AG09309 (cell line): ENCODE data around the gene KLF6.

ENCODE experiments used
- DNase-seq: peaks from one replicate; pipeline ENCODE4 v3.0.0-alpha.2; 2010; ENCODE audit warnings: low read depth
- H3K4me3 ChIP-seq: 2 replicates; pipeline ENCODE4 v1.5.1; 2011; ENCODE audit warnings: mild to moderate bottlenecking, low read depth, low read length, moderate library complexity; ENCODE audit not compliant: control insufficient read depth
- CTCF ChIP-seq: IDR thresholded peaks from 2 replicates; pipeline ENCODE4 v1.5.1; 2011; ENCODE audit warnings: mild to moderate bottlenecking, low read depth, low read length, inconsistent platforms; ENCODE audit not compliant: insufficient read depth, control insufficient read depth; ENCODE audit errors: missing control alignments

The KLF6 gene

GRCh38 chr10:3801558-3802192 lies 16.7 kb upstream of the KLF6 start:
- TF ChIP-seq CTCF: no peak
- DNase-seq: no peak
- H3K4me3 ChIP-seq: no peak overlapping the region

- no peak overlapping the region for H3K4me3 ChIP-seq
- DNase-seq: no peak
- TF ChIP-seq CTCF: no peak
These were observed 15.6 kb upstream of the KLF6 start for GRCh38 chr10:3800586-3800985.

GRCh38 chr10:3797750-3798149 lies 12.7 kb upstream of the KLF6 start:
- DNase-seq: no peak
- H3K4me3 ChIP-seq: no peak overlapping the region
- no peak for TF ChIP-seq CTCF

- TF ChIP-seq CTCF: no peak
- DNase-seq: no peak
- no peak overlapping the region for H3K4me3 ChIP-seq
These were observed 8.5 kb upstream of the KLF6 start for GRCh38 chr10:3793553-3793952.

- no peak for TF ChIP-seq CTCF
- H3K4me3 ChIP-seq: no peak overlapping the region
- DNase-seq: no peak
These were observed 7.8 kb upstream of the KLF6 start for GRCh38 chr10:3792710-3793219.

GRCh38 chr10:3791974-3792633 lies 7.1 kb upstream of the KLF6 start:
- DNase-seq: no peak
- TF ChIP-seq CTCF: no peak
- no peak overlapping the region for H3K4me3 ChIP-seq

GRCh38 chr10:3790858-3791257 lies 5.8 kb upstream of the KLF6 start:
- no peak for TF ChIP-seq CTCF
- no peak overlapping the region for H3K4me3 ChIP-seq
- DNase-seq: no peak
